K562 (cell line): ENCODE data around the gene ARHGAP22. TPM values are rescaled to one million over a fixed set of nuclear protein-coding genes. Genes with fewer than 3 reads are reported as not detected.

Experiments used
- DLX4 ChIP-seq: fragments of 250-450 bp; sonication (Bioruptor Pico); IDR thresholded peaks from 2 replicates; pipeline ENCODE4 v1.6.1; 2021; ENCODE audit warnings: mild to moderate bottlenecking
- DPF2 ChIP-seq: fragments of 450-650 bp; IDR thresholded peaks from 2 replicates; pipeline ENCODE4 v1.6.1; 2016
- REST ChIP-seq, 2 experiments: fragments of 450-650 bp; formaldehyde crosslinking in 1 of 2; IDR thresholded peaks; 2 replicates each; pipeline versions ENCODE4 v1.4.0 to v1.6.1; 2014 to 2020; ENCODE audit warnings: mild to moderate bottlenecking in 2 of 2, borderline replicate concordance in 1 of 2, low read depth in 1 of 2
- RREB1 ChIP-seq: fragments of 250-450 bp; sonication (Bioruptor Pico); IDR thresholded peaks from 2 replicates; pipeline ENCODE4 v1.4.0; 2020
- TFAP4 ChIP-seq: sonication (generic); formaldehyde crosslinking; IDR thresholded peaks from 2 replicates; pipeline ENCODE4 v1.8.0; 2022; ENCODE audit warnings: missing genetic modification reagents, mild to moderate bottlenecking, moderate library complexity, borderline replicate concordance
- TSC22D4 ChIP-seq: fragments of 450-650 bp; IDR thresholded peaks from 2 replicates; pipeline ENCODE4 v1.6.1; 2016; ENCODE audit warnings: missing genetic modification characterization, missing biosample characterization, control low read depth
- VEZF1 ChIP-seq: fragments of 200-800 bp; sonication (Bioruptor generic); IDR thresholded peaks from 2 replicates; pipeline ENCODE4 v1.6.1; 2017; ENCODE audit warnings: missing genetic modification characterization, missing compliant biosample characterization
- XRCC5 ChIP-seq: fragments of 200-400 bp; formaldehyde crosslinking; IDR thresholded peaks from 2 replicates; pipeline ENCODE4 v1.6.1; 2017; ENCODE audit warnings: low read depth, mild to moderate bottlenecking, low read length
- ZNF551 ChIP-seq: fragments of 250-450 bp; sonication (Bioruptor Pico); IDR thresholded peaks from 2 replicates; pipeline ENCODE4 v1.5.0; 2021; ENCODE audit warnings: mild to moderate bottlenecking, moderate library complexity
- polyA plus RNA-seq, 8 experiments: library from polyadenylated mRNA; depleted of rRNA in 4 of 8; stranded (reverse) in 5 of 8; unstranded in 3 of 8; fragments of >200 nt; fragmentation: Nextera tagmentation in 2 of 8; fragmentation: Illumina TruSeq in 1 of 8; extraction: Ambion mirVana in 2 of 8; extraction: Trizol in 1 of 8; gene quantifications; 2 replicates each; pipeline versions ENCODE4 v1.2.1 to v1.2.3, GENCODE V29; 2011 to 2014; ENCODE audit warnings: inconsistent platforms in 1 of 8, missing spikeins in 1 of 8
- total RNA-seq, 7 experiments: library from RNA; depleted of rRNA in 6 of 7; stranded (reverse); fragments of >200 nt in 6 of 7; fragmentation: Illumina TruSeq in 2 of 7; extraction: Trizol in 2 of 7; gene quantifications; 2 replicates each; pipeline versions ENCODE4 v1.2.1 to v1.2.3, GENCODE V29; 2011 to 2021; ENCODE audit warnings: low replicate concordance in 1 of 7

Gene ARHGAP22
- total and polyA plus RNA-seq, 9 of the 15 experiments (the other 6 are each of a cell fraction or from before 2014, with no cell fraction given), result 1.3 to 28.1 (median 12.7) TPM

- TF ChIP-seq TFAP4, result peak; percentile 77
- no peak for TF ChIP-seq DPF2
- no peak for TF ChIP-seq ZNF551 (CRISPR knock-in tag)
- TF ChIP-seq REST (IDR thresholded peaks at IDR 0.05; ENCODE audit: borderline replicate concordance), result peak; percentile 44; the same call in 1 of the 2 replicates
- TF ChIP-seq REST (CRISPR knock-in tag; IDR thresholded peaks at IDR 0.05; ENCODE audit: low read depth), result 0 out of 2 replicates have a peak, but pooled peaks have one; percentile 12
- no peak for TF ChIP-seq TSC22D4 (tag)
- no peak for TF ChIP-seq DLX4 (CRISPR knock-in tag)
- TF ChIP-seq XRCC5, result no peak
- TF ChIP-seq RREB1 (CRISPR knock-in tag), result peak; percentile 56; the same call in 1 of the 2 replicates
- peak; percentile 49; the same call in 1 of the 2 replicates for TF ChIP-seq VEZF1 (CRISPR knock-in tag)
Observed at GRCh38 chr10:48463318-48464003, 141.4 kb downstream of the ARHGAP22 start (continued).
